Gastrocnemius medialis (tissue), 4 donors: ENCODE measurements around the gene ADPRHL1. TPM values are rescaled to one million over a fixed set of nuclear protein-coding genes. Genes with fewer than 3 reads are reported as not detected.

Source experiments
- ATAC-seq, 2 donors: fragments of 150-250 bp; one replicate each; pipeline ENCODE4 v1.9.1; 2016
- DNase-seq, 2 donors: peaks; one replicate each; pipeline ENCODE4 v3.0.0-alpha.2; 2019
- H3K27ac ChIP-seq, 4 donors: fragments of 200-600 bp; sonication (generic); 1 replicate in 1 of 4; 2 replicates in 3 of 4; pipeline ENCODE4 v1.5.1; 2016 to 2018; ENCODE audit warnings: mild to moderate bottlenecking in 2 of 4, moderate library complexity in 1 of 4
- H3K27me3 ChIP-seq, 3 donors: fragments of 200-600 bp; sonication (generic) in 2 of 3; 1 replicate in 1 of 3; 2 replicates in 2 of 3; pipeline versions ENCODE4 v1.5.1 to v1.6.0; 2016 to 2019; ENCODE audit warnings: mild to moderate bottlenecking in 1 of 3, moderate library complexity in 1 of 3
- H3K36me3 ChIP-seq, 2 donors: fragments of 200-600 bp; sonication (generic) in 1 of 2; one replicate each; pipeline ENCODE4 v1.5.1; 2017 to 2018
- H3K4me1 ChIP-seq, 2 donors: fragments of 200-600 bp; sonication (generic) in 1 of 2; one replicate each; pipeline ENCODE4 v1.5.1; 2016 to 2017; ENCODE audit warnings: mild to moderate bottlenecking in 2 of 2
- H3K4me3 ChIP-seq, 4 donors: fragments of 200-600 bp; sonication (generic) in 3 of 4; 1 replicate in 1 of 4; 2 replicates in 3 of 4; pipeline ENCODE4 v1.5.1; 2016 to 2019; ENCODE audit warnings: mild to moderate bottlenecking in 2 of 4
- H3K9me3 ChIP-seq, 3 donors: fragments of 200-600 bp; sonication (generic) in 2 of 3; 1 replicate in 1 of 3; 2 replicates in 2 of 3; pipeline ENCODE4 v1.5.1; 2016 to 2019
- POLR2A ChIP-seq, 2 donors: fragments of 450-650 bp; IDR thresholded peaks; one replicate each; pipeline ENCODE4 v1.6.1; 2017; ENCODE audit warnings: antibody characterized with exemption in 2 of 2, mild to moderate bottlenecking in 2 of 2, moderate library complexity in 2 of 2
- in situ Hi-C, 4 donors: fragments of 200-750 bp; cut with MboI; loops; one replicate each; pipeline versions ENCODE4 v1.15.0 to v1.8.0; 2017; ENCODE audit warnings: low sequenced_read_pairs in 4 of 4
- intact Hi-C: fragments of 100-400 bp; cut with DNase I; formaldehyde crosslinking; loops from one replicate; pipeline ENCODE4 v1.15.1; 2023; ENCODE audit warnings: low total_unique reads
- total RNA-seq, 4 donors: library from RNA; depleted of rRNA; stranded (reverse); fragments of >200 nt; gene quantifications; one replicate each; pipeline versions ENCODE4 v1.1.0 to v1.2.3, GENCODE V29; 2016
- TF ChIP-seq, protein P1 (sequence below), 5 experiments: fragments of 450-650 bp in 3 of 5; fragments of 200-600 bp in 2 of 5; sonication (generic) in 2 of 5; IDR thresholded peaks in 4 of 5; conservative IDR thresholded peaks in 1 of 5; 1 replicate in 4 of 5; 2 replicates in 1 of 5; pipeline ENCODE4 v1.5.1; 2016 to 2019; ENCODE audit warnings: antibody characterized with exemption in 5 of 5, mild to moderate bottlenecking in 3 of 5, moderate library complexity in 3 of 5

Gene ADPRHL1
- total RNA-seq, 4 donors from 2014 or later: 224 to 354 (median 295) TPM

DNA sequence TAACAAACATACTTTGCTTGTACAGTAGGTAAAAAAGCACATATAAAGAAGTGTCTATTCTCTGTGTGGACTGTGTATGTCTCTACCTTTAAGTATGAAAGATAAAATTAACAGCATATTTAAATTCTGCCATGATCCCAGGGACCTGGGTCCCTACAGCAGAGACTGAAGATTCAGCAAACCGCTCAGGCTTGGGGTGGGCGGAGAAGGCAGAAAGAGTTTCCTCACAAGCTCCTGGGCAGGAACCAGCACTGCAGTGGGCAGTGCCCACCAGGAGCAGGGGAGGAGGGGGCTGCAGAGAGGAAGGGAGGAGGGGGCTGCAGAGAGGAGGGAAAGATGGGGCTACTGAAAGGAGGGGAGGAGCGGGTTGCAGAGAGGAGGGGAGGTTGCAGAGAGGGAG lies 44.7 kb downstream of the ADPRHL1 start:
- H3K9me3 ChIP-seq: no peaks in the 10 kb centered on the region
- ATAC-seq: no peak
- intact Hi-C loops: no loop called here
- peaks cover 0 to 41% of the 10 kb centered on the region in 2 donors for H3K36me3 ChIP-seq
- H3K4me3 ChIP-seq: peak overlapping the region; percentile 54 to 76 (median 64)
- peak in 1 of 2 donors; percentile 27 for DNase-seq
- H3K27me3 ChIP-seq: no peaks in the 10 kb centered on the region
- in situ Hi-C loops: no loop called here
- TF ChIP-seq, protein P1, sequence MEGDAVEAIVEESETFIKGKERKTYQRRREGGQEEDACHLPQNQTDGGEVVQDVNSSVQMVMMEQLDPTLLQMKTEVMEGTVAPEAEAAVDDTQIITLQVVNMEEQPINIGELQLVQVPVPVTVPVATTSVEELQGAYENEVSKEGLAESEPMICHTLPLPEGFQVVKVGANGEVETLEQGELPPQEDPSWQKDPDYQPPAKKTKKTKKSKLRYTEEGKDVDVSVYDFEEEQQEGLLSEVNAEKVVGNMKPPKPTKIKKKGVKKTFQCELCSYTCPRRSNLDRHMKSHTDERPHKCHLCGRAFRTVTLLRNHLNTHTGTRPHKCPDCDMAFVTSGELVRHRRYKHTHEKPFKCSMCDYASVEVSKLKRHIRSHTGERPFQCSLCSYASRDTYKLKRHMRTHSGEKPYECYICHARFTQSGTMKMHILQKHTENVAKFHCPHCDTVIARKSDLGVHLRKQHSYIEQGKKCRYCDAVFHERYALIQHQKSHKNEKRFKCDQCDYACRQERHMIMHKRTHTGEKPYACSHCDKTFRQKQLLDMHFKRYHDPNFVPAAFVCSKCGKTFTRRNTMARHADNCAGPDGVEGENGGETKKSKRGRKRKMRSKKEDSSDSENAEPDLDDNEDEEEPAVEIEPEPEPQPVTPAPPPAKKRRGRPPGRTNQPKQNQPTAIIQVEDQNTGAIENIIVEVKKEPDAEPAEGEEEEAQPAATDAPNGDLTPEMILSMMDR (IDR thresholded peaks at IDR 0.05 in 4 of 5, conservative IDR thresholded peaks at IDR 0.05 in 1 of 5): no peak
- TF ChIP-seq POLR2A (IDR thresholded peaks at IDR 0.05): no peak
- H3K4me1 ChIP-seq: peaks cover 61 to 64% of the 10 kb centered on the region in 2 donors
- peak overlapping the region; percentile 99 to 100 (median 100) for H3K27ac ChIP-seq

DNA sequence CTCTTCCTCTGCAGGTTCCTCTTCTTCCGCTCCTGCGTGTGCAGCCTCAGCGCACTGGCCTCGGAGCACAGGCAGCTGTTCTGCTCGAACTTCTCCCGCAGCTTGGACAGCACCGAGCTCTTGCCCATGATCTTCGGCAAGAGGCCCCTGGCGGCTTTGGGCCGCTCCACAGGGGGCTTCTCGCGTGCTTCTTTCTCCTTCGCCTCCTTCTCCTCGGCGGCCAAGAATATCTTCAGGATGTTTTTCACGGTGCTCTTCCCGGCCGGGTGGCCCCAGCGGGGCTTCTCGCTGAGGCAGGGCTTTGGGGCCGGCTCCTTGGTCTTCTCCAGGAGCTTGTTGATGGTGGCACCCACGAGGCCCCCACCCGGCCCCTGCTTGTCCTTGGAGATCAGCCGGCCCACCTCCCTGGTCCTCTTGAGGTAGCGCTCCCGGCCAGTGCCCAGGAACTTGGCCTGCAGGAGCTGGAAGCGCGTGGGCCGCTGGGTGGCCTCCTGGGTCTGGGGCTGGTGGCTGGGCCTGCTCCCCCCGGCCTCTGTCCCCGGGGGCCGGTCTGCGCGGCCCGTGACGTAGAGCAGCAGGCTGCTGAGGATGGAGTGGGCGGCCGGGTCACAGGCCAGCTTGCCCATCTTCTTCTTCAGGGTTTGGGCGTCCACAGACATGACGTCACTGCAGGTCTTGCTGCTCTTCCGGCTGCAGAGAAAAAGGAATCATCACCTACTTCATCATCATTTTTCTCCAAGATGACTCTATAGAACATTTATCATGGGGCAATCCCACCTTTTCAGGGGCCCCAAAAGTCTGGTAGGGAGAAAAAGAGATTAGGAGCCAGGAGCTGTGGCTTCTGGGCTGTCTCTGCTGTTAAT lies 45.5 kb downstream of the ADPRHL1 start:
- ATAC-seq: no peak
- Histone ChIP-seq H3K4me1 (peaks cover 62 to 67% of the 10 kb centered on the region in 2 donors), H3K27ac (peak overlapping the region; percentile 99 to 100 (median 100)), H3K4me3 (peak overlapping the region; percentile 54 to 76 (median 64)), H3K36me3 (peaks cover 0 to 41% of the 10 kb centered on the region in 2 donors), H3K9me3 (no peaks in the 10 kb centered on the region), H3K27me3 (no peaks in the 10 kb centered on the region)
- DNase-seq: peak in 1 of 2 donors; percentile 51
- in situ Hi-C loops (no loop called here), intact Hi-C loops (no loop called here)
- TF ChIP-seq, protein P1 (IDR thresholded peaks at IDR 0.05 in 4 of 5, conservative IDR thresholded peaks at IDR 0.05 in 1 of 5): no peak
- TF ChIP-seq POLR2A (IDR thresholded peaks at IDR 0.05): no peak

DNA sequence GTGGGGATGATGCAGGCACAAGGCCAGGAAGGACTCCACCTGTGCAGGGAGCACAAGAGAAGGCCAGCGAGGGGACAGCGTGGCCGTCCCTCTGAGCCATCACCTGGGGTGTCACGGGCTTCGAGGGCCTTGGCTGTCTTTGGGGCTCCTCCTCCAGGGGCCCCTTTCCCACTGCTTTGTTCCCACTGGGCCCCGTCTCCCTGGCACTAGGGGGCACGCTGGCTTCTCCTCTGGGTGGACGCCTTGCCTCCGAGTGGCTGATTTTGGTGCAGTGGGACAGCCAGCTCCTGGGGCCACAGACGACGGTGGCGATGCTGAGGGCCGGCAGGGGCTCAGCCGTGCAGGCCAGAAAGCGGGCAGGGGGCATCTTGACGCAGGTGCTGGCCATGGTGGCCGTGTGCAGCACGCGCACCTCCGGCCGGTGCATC lies 46.2 kb downstream of the ADPRHL1 start:
- Histone ChIP-seq H3K9me3 (no peaks in the 10 kb centered on the region), H3K27me3 (no peaks in the 10 kb centered on the region), H3K36me3 (peaks cover 0 to 41% of the 10 kb centered on the region in 2 donors), H3K27ac (peak overlapping the region; percentile 99 to 100 (median 100)), H3K4me1 (peaks cover 68 to 69% of the 10 kb centered on the region in 2 donors), H3K4me3 (peak overlapping the region; percentile 51 to 68 (median 58))
- in situ Hi-C loops (no loop called here), intact Hi-C loops (no loop called here)
- TF ChIP-seq POLR2A (IDR thresholded peaks at IDR 0.05): no peak
- TF ChIP-seq, protein P1 (IDR thresholded peaks at IDR 0.05 in 4 of 5, conservative IDR thresholded peaks at IDR 0.05 in 1 of 5): no peak
- DNase-seq: no peak
- no peak for ATAC-seq

DNA sequence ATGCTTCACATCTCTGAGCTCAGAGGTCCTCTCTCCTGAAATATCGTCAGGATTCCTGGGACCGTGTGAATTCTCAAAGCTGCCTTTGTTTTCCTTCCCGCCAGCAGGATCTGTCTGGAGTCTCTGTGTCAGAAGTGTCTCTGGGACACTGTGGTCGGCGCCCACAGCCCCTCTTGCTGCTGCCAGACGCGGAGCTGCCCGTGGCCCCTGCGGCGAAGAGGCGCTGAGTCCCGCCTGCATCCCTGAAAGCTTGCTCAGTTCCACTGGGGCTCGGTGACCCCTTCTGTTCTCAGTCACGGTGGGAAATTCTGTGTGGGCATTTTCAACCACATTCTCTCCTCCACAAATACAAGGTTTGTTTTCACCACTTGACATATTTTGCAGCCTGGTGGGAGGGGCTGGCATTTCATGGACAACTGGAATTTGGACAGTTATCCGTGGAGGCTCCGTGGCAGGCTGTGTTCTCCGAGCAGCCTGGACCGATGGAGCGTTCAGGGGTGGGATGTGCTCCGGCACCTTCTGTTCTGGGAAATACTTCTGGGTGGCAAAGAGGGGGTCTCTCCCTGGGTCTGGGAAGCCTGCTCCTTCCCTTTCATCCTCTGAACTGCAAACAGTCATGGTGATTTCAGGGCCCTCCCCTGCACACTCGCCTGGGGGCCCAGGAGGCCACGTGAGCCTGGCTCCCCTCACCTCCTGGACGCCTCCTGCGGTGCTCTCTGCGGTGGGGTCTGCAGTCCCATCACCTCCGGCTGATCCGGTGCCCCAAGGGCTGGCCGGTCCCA lies 46.8 kb downstream of the ADPRHL1 start:
- Histone ChIP-seq H3K27me3 (no peaks in the 10 kb centered on the region), H3K4me1 (peaks cover 67 to 69% of the 10 kb centered on the region in 2 donors), H3K9me3 (no peaks in the 10 kb centered on the region), H3K36me3 (peaks cover 0 to 41% of the 10 kb centered on the region in 2 donors), H3K27ac (peak overlapping the region; percentile 99 to 100 (median 100)), H3K4me3 (peak overlapping the region; percentile 51 to 68 (median 58))
- peak in 1 of 2 donors; percentile 12 for TF ChIP-seq POLR2A (IDR thresholded peaks at IDR 0.05)
- TF ChIP-seq, protein P1 (IDR thresholded peaks at IDR 0.05 in 4 of 5, conservative IDR thresholded peaks at IDR 0.05 in 1 of 5): no peak
- intact Hi-C loops: no loop called here
- peak in 1 of 2 donors; percentile 30 for DNase-seq
- no peak for ATAC-seq
- in situ Hi-C loops: no loop called here
